ENCODE measurements around the gene RPAP3. TPM values are rescaled to one million over a fixed set of nuclear protein-coding genes. Genes with fewer than 3 reads are reported as not detected.

The RPAP3 gene
- total RNA-seq, 2 donors from 2014 or later = 6.0 to 6.9 TPM

GRCh38 chr12:47739979-47740378 lies 34.1 kb upstream of the RPAP3 start:
- no peak overlapping the region for H3K27ac ChIP-seq
- intact Hi-C loops (cut with DNase I) = no loop called here
- H3K27me3 ChIP-seq = no peaks in the 10 kb centered on the region
- no peak for DNase-seq
- WGBS, 2 donors = 80 to 85% methylated on average over 12 of the region's 12 CpGs
- H3K9me3 ChIP-seq = no peaks in the 10 kb centered on the region
- no peak for ATAC-seq
- TF ChIP-seq POLR2A (IDR thresholded peaks at IDR 0.05) (no peak), CTCF (IDR thresholded peaks at IDR 0.05) (no peak)
- peaks cover 38% of the 10 kb centered on the region for H3K4me1 ChIP-seq
- H3K4me3 ChIP-seq = no peak overlapping the region
- H3K36me3 ChIP-seq (replicated peaks in 1 of 2; ENCODE audit: insufficient read depth in 1 of 2, low read depth in 2 of 2) = no peaks in the 10 kb centered on the region

- Histone ChIP-seq H3K9me3 (no peaks in the 10 kb centered on the region), H3K4me3 (no peak overlapping the region), H3K4me1 (peaks cover 37% of the 10 kb centered on the region), H3K36me3 (replicated peaks in 1 of 2; ENCODE audit: insufficient read depth in 1 of 2, low read depth in 2 of 2) (no peaks in the 10 kb centered on the region), H3K27ac (no peak overlapping the region), H3K27me3 (no peaks in the 10 kb centered on the region)
- intact Hi-C loops (cut with DNase I) = no loop called here
- no peak for TF ChIP-seq POLR2A (IDR thresholded peaks at IDR 0.05)
- no peak for TF ChIP-seq CTCF (IDR thresholded peaks at IDR 0.05)
- DNase-seq (no peak), ATAC-seq (no peak)
- WGBS, 2 donors = 66 to 78% methylated on average over 3 of the region's 3 CpGs
Measured at GRCh38 chr12:47739297-47739696, 33.5 kb upstream of the RPAP3 start.

DNA sequence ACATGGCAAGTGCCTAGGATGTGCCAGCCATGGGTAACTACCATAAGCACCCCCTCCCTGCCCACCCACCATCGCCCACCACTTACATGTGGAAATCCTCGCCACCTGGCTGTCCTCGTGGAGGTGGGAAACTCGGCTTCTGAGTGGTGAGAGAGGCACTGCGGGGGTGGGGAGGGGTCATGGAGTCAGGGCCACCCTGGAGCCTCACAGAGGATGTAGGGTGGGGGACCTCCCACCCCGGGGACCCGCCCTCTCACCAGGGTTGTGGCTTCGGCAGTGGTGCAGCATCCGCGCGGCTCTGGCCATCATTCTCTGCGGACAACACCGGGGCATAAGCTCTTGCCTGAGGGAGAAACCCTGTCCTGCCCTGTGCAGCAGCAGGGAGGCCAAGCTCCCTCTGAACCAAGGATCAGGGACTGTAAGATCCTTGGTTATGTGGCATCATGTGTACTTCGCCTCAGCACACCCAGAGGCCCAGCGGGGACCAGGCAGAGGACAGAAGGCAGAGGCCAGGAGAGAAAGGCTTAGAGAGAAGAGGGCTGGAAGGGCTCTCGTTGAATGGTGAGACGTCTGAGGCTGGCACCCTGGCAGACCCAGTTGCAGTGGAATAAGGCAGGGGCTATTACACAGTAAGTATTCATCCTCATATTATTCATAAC lies 32.2 kb upstream of the RPAP3 start:
- Histone ChIP-seq H3K27ac (peak overlapping the region in 3 of 4 donors; percentile 60 to 82 (median 75)), H3K4me1 (peaks cover 29% of the 10 kb centered on the region), H3K9me3 (no peaks in the 10 kb centered on the region), H3K36me3 (replicated peaks in 1 of 2; ENCODE audit: insufficient read depth in 1 of 2, low read depth in 2 of 2) (no peaks in the 10 kb centered on the region), H3K27me3 (no peaks in the 10 kb centered on the region), H3K4me3 (no peak overlapping the region)
- no peak for DNase-seq
- ATAC-seq = no peak
- 73 to 77% methylated on average over 10 to 17 of the region's 17 CpGs for WGBS, 2 donors
- intact Hi-C loops (cut with DNase I) = no loop called here
- no peak for TF ChIP-seq CTCF (IDR thresholded peaks at IDR 0.05)
- TF ChIP-seq POLR2A (IDR thresholded peaks at IDR 0.05) = no peak

- peaks cover 29% of the 10 kb centered on the region for H3K4me1 ChIP-seq
Measured at GRCh38 chr12:47736877-47737676, 31.2 kb upstream of the RPAP3 start.

More at GRCh38 chr12:47736877-47737676, 31.2 kb upstream of the RPAP3 start:
- TF ChIP-seq CTCF (IDR thresholded peaks at IDR 0.05) = peak in 4 of 7 experiments; percentile 17 to 26 (median 19)
- peak in 2 of 3 donors; percentile 42 to 47 for TF ChIP-seq POLR2A (IDR thresholded peaks at IDR 0.05)
- Histone ChIP-seq H3K36me3 (replicated peaks in 1 of 2; ENCODE audit: insufficient read depth in 1 of 2, low read depth in 2 of 2) (no peaks in the 10 kb centered on the region), H3K4me3 (no peak overlapping the region), H3K27ac (peak overlapping the region; percentile 60 to 82 (median 70)), H3K27me3 (no peaks in the 10 kb centered on the region), H3K9me3 (no peaks in the 10 kb centered on the region)
- WGBS, 2 donors = 16 to 17% methylated on average over 9 to 19 of the region's 19 CpGs
- DNase-seq (peak; percentile 89 to 96 (median 93)), ATAC-seq (peak; percentile 91)
- intact Hi-C loops (cut with DNase I) = no loop called here

Measured in body of pancreas (tissue), 4 donors.